PC-3 (cell line): ENCODE measurements around the gene SIM2. TPM values are rescaled to one million over a fixed set of nuclear protein-coding genes. Genes with fewer than 3 reads are reported as not detected.

Experiments used
- ATAC-seq: fragments of 200-7000 bp; cut with Tn5 transposase; 2 replicates; pipeline ENCODE4 v1.9.1; 2020; ENCODE audit warnings: mild to moderate bottlenecking, moderate library complexity
- BruUV-seq: library from RNA; stranded (reverse); fragments of 400-500 nt; replicated peaks from 2 replicates; lab custom pipeline; 2021; lab: Mats Ljungman, UMichigan
- CTCF ChIA-PET: fragments of 300-600 bp; sonication (Branson Sonifier 250); formaldehyde crosslinking; loops from one replicate; lab custom pipeline; 2022; ENCODE audit warnings: antibody characterized with exemption; lab: Charles Lee
- POLR2A ChIA-PET: fragments of 300-600 bp; sonication (Branson Sonifier 250); formaldehyde crosslinking; loops from one replicate; lab custom pipeline; 2022; ENCODE audit warnings: antibody characterized with exemption; ENCODE audit not compliant: unreplicated experiment; lab: Charles Lee
- DNase-seq: peaks from one replicate; pipeline ENCODE4 v3.0.0-alpha.2; 2015
- H2AFZ ChIP-seq: fragments of 300-600 bp; sonication (generic); 2 replicates; pipeline ENCODE4 v1.6.0; 2016; ENCODE audit warnings: antibody characterized with exemption, low read length
- H3F3A ChIP-seq: fragments of 300-600 bp; sonication (generic); one replicate; pipeline ENCODE4 v1.6.0; 2017; ENCODE audit warnings: antibody characterized with exemption, low read length, control low read depth, mild to moderate bottlenecking; ENCODE audit not compliant: unreplicated experiment
- H3K27ac ChIP-seq: fragments of 300-600 bp; sonication (generic); 2 replicates; pipeline ENCODE4 v1.5.1; 2016; ENCODE audit warnings: mild to moderate bottlenecking, low read length
- H3K27me3 ChIP-seq: fragments of 300-600 bp; sonication (generic); 2 replicates; pipeline ENCODE4 v1.6.1; 2016; ENCODE audit warnings: low read length, mixed read lengths
- H3K36me3 ChIP-seq: fragments of 300-600 bp; sonication (generic); 2 replicates; pipeline ENCODE4 v1.6.1; 2016; ENCODE audit warnings: low read depth, mixed run types, low read length, mixed read lengths
- H3K4me1 ChIP-seq: fragments of 300-600 bp; sonication (generic); 2 replicates; pipeline ENCODE4 v1.5.1; 2016; ENCODE audit warnings: low read length; ENCODE audit not compliant: insufficient read depth
- H3K4me2 ChIP-seq: fragments of 300-600 bp; sonication (generic); 2 replicates; pipeline ENCODE4 v1.6.0; 2016; ENCODE audit warnings: low read length
- H3K4me3 ChIP-seq: fragments of 300-600 bp; sonication (generic); 2 replicates; pipeline ENCODE4 v1.5.1; 2016; ENCODE audit warnings: mild to moderate bottlenecking, low read length, mixed read lengths
- H3K79me2 ChIP-seq: fragments of 300-600 bp; sonication (generic); 2 replicates; pipeline ENCODE4 v1.6.1; 2017; ENCODE audit warnings: low read length, mixed read lengths
- H3K9ac ChIP-seq: fragments of 300-600 bp; sonication (generic); 2 replicates; pipeline ENCODE4 v1.6.0; 2016; ENCODE audit warnings: mild to moderate bottlenecking, low read length
- H3K9me2 ChIP-seq: fragments of 300-600 bp; sonication (generic); replicated peaks from 2 replicates; pipeline ENCODE4 v1.6.1; 2016; ENCODE audit warnings: mixed run types, low read length, mixed read lengths
- H3K9me3 ChIP-seq: fragments of 300-600 bp; sonication (generic); 2 replicates; pipeline ENCODE4 v1.6.1; 2016; ENCODE audit warnings: low read length, mixed read lengths
- H4K20me1 ChIP-seq: fragments of 300-600 bp; sonication (generic); 2 replicates; pipeline ENCODE4 v1.6.1; 2016; ENCODE audit warnings: low read length, mixed read lengths
- EZH2 ChIP-seq: fragments of 300-600 bp; sonication (generic); IDR thresholded peaks from one replicate; pipeline ENCODE4 v1.6.1; 2017; ENCODE audit warnings: antibody characterized with exemption, mild to moderate bottlenecking, low read length; ENCODE audit not compliant: unreplicated experiment
- EZH2phosphoT487 ChIP-seq: fragments of 300-600 bp; sonication (generic); IDR thresholded peaks from 2 replicates; pipeline ENCODE4 v1.6.1; 2018; ENCODE audit warnings: mild to moderate bottlenecking, antibody characterized with exemption, low read length, borderline replicate concordance
- intact Hi-C: fragments of 100-400 bp; cut with micrococcal nuclease; formaldehyde crosslinking; loops from 2 replicates; pipeline ENCODE4 v1.9.0; 2023
- total RNA-seq: library from RNA; depleted of rRNA; stranded (reverse); fragments of >200 nt; gene quantifications from 2 replicates; pipeline ENCODE4 v1.2.3, GENCODE V29; 2014
- TF ChIP-seq, protein P1 (sequence below): fragments of 300-600 bp; sonication (generic); conservative IDR thresholded peaks from 2 replicates; pipeline ENCODE4 v1.5.1; 2017; ENCODE audit warnings: antibody characterized with exemption, low read depth, mild to moderate bottlenecking, low read length

The SIM2 gene
- total RNA-seq, 1 experiment from 2014 or later: 71.2 TPM

DNA sequence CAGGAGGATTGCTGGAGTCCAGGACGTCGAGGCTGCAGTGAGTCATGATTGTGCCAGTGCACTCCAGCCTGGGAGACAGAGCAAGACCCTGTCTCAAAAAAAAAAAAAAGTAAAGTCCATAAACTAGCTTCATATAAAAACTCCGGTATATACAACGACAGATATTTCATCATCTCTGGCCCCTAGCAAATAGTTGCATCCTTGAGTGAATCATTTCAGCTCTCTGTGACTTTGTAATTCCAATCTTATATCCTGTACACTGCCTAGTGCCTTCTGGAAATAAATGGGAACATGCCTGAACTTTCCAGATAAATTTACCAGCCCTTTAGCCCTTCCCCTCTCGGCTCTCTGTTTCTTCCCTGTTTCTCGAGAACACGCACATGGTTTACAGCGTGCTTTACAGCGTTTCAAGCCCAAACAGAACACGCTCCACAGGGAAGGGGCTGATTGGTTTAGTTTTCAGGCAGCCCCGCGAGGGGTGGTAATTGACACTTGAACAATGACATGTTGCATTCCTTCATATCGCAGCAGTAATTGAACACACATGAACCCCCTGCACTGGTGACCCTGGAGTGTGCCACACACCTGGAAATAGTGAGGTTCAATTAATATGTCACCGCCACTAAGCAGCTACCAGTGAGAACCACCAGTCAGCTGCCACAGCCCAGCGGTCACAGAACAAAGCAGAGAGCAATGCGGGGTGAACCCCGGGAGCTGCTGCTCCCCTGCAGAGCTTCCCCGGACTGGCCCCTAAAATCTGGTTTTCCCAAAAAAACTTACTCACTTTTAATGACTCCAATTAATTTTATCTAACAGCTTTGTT is 35.7 kb upstream of the SIM2 start:
- H3K9me2 ChIP-seq: no peaks in the 10 kb centered on the region
- no peaks in the 10 kb centered on the region for H3F3A ChIP-seq
- BruUV-seq: no TSS peak
- peak overlapping the region; percentile 30; the same call in 1 of the 2 replicates for H3K4me2 ChIP-seq
- ATAC-seq: peak; percentile 31
- ChIA-PET POLR2A (no interaction called here), CTCF (interaction anchor here (0.8 kb wide), 1 partner anchor 56 kb away, joined by 3 read pairs; no protein-coding TSS in a partner anchor)
- H3K4me1 ChIP-seq: peaks cover 15% of the 10 kb centered on the region
- TF ChIP-seq EZH2: no peak
- TF ChIP-seq, protein P1, sequence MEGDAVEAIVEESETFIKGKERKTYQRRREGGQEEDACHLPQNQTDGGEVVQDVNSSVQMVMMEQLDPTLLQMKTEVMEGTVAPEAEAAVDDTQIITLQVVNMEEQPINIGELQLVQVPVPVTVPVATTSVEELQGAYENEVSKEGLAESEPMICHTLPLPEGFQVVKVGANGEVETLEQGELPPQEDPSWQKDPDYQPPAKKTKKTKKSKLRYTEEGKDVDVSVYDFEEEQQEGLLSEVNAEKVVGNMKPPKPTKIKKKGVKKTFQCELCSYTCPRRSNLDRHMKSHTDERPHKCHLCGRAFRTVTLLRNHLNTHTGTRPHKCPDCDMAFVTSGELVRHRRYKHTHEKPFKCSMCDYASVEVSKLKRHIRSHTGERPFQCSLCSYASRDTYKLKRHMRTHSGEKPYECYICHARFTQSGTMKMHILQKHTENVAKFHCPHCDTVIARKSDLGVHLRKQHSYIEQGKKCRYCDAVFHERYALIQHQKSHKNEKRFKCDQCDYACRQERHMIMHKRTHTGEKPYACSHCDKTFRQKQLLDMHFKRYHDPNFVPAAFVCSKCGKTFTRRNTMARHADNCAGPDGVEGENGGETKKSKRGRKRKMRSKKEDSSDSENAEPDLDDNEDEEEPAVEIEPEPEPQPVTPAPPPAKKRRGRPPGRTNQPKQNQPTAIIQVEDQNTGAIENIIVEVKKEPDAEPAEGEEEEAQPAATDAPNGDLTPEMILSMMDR: no peak
- TF ChIP-seq EZH2phosphoT487: no peak
- no peaks in the 10 kb centered on the region for H3K79me2 ChIP-seq
- peak overlapping the region; percentile 51; the same call in 1 of the 2 replicates for H2AFZ ChIP-seq
- no peak overlapping the region for H3K9ac ChIP-seq
- no peaks in the 10 kb centered on the region for H3K9me3 ChIP-seq
- intact Hi-C loops: loop anchor here (2.0 to 10.0 kb wide), 5 partner anchors 14 to 264 kb away; no protein-coding TSS in a partner anchor
- peak; percentile 48 for DNase-seq
- H3K27ac ChIP-seq: no peak overlapping the region
- no peak overlapping the region for H3K4me3 ChIP-seq
- no peaks in the 10 kb centered on the region for H4K20me1 ChIP-seq
- no peaks in the 10 kb centered on the region for H3K36me3 ChIP-seq
- no peaks in the 10 kb centered on the region for H3K27me3 ChIP-seq

DNA sequence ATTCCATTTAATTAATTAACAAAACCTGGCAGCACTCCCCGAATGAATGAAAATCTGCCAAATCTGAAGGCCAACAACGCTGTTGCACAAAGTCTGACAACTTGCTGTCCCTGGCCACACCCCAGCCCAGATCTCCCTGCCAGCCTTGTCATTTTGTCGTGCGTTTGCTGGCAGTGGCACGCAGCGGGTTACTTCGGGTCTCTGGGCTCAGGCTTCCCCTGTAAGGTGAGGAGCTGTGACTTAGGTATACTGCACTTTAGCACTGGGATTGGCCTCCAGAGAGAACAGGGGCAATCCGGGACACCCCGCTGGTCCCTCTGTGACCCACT is 34.3 kb upstream of the SIM2 start:
- ATAC-seq (no peak), DNase-seq (no peak)
- no peaks in the 10 kb centered on the region for H3K9me3 ChIP-seq
- no peaks in the 10 kb centered on the region for H3K27me3 ChIP-seq
- H3K79me2 ChIP-seq: no peaks in the 10 kb centered on the region
- no peak overlapping the region for H3K9ac ChIP-seq
- POLR2A ChIA-PET: no interaction called here
- H3K4me3 ChIP-seq: no peak overlapping the region
- intact Hi-C loops: loop anchor here (5.0 to 10.0 kb wide), 4 partner anchors 53 to 263 kb away; no protein-coding TSS in a partner anchor
- H2AFZ ChIP-seq: no peak overlapping the region
- CTCF ChIA-PET: interaction anchor here (0.6 to 0.7 kb wide), 2 partner anchors 34 to 160 kb away, joined by 3 to 6 read pairs; no protein-coding TSS in a partner anchor
- H3F3A ChIP-seq: no peaks in the 10 kb centered on the region
- no peak overlapping the region for H3K27ac ChIP-seq
- H3K36me3 ChIP-seq: no peaks in the 10 kb centered on the region
- H3K4me2 ChIP-seq: no peak overlapping the region
- no peaks in the 10 kb centered on the region for H3K9me2 ChIP-seq
- H4K20me1 ChIP-seq: no peaks in the 10 kb centered on the region
- TF ChIP-seq EZH2phosphoT487 (no peak), EZH2 (no peak)
- TF ChIP-seq, protein P1: no peak
- no TSS peak for BruUV-seq
- peaks cover 15% of the 10 kb centered on the region for H3K4me1 ChIP-seq

DNA sequence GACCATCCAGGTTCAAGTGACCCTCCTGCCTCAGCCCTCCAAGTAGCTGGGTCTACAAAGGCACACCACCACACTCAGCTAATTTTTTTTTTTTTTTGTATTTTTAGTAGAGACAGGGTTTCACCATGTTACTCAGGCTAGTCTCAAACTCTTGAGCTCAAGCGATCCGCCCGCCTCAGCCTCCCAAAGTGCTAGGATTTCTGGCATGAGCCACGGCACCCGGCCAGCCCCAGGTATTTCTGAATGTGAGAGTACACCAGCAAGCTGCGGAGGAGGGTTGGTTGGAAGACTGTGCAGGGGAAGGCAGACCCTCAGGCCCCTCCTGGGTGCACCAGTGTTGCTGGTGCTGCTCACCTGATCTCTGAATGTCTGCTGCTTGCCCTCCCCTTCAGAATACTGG is 33.1 kb upstream of the SIM2 start:
- Histone ChIP-seq H4K20me1 (no peaks in the 10 kb centered on the region), H3K27ac (no peak overlapping the region), H3K9me3 (no peaks in the 10 kb centered on the region), H3K4me3 (no peak overlapping the region), H3K4me2 (no peak overlapping the region), H3K9ac (no peak overlapping the region), H3K4me1 (peaks cover 15% of the 10 kb centered on the region), H3K36me3 (no peaks in the 10 kb centered on the region), H2AFZ (no peak overlapping the region), H3K9me2 (no peaks in the 10 kb centered on the region), H3K79me2 (no peaks in the 10 kb centered on the region), H3K27me3 (no peaks in the 10 kb centered on the region), H3F3A (no peaks in the 10 kb centered on the region)
- ATAC-seq (no peak), DNase-seq (no peak)
- no TSS peak for BruUV-seq
- TF ChIP-seq EZH2 (no peak), EZH2phosphoT487 (no peak)
- TF ChIP-seq, protein P1: no peak
- ChIA-PET POLR2A (no interaction called here), CTCF (no interaction called here)
- intact Hi-C loops: loop anchor here (10.0 kb wide), 2 partner anchors 161 to 241 kb away; no protein-coding TSS in a partner anchor
